WTC11 (cell line): ENCODE measurements around the gene CCM2.

ENCODE experiments used
- ATF3 ChIP-seq: sonication (generic); formaldehyde crosslinking; conservative IDR thresholded peaks from 2 replicates; pipeline ENCODE4 v1.8.1; 2022; ENCODE audit warnings: mild to moderate bottlenecking, missing genetic modification reagents
- CTCF ChIP-seq: fragments of 200-600 bp; IDR thresholded peaks from 2 replicates; pipeline ENCODE4 v1.8.0; 2022; ENCODE audit warnings: antibody characterized with exemption
- ELF4 ChIP-seq: sonication (generic); formaldehyde crosslinking; IDR thresholded peaks from 2 replicates; pipeline ENCODE4 v1.8.1; 2022; ENCODE audit warnings: low read depth, mild to moderate bottlenecking, moderate library complexity, missing genetic modification reagents
- MLX ChIP-seq: sonication (generic); formaldehyde crosslinking; IDR thresholded peaks from 2 replicates; pipeline ENCODE4 v1.8.1; 2023; ENCODE audit warnings: mild to moderate bottlenecking, missing genetic modification reagents, moderate library complexity

GRCh38 chr7:45053401-45053800, 53.4 kb downstream of the CCM2 start:
- TF ChIP-seq CTCF (no peak), MLX (CRISPR knock-in tag) (no peak), ELF4 (CRISPR knock-in tag) (no peak), ATF3 (CRISPR knock-in tag) (no peak)
